Non-pigmented ciliary epithelial cell (primary cell): Measurements from ENCODE around the gene EIF4B.
A peak's percentile ranks its signal among the peaks of the same experiment; 100 is the strongest.
"Not testable (repeated sequence)": the region's sequence is repeated elsewhere in the genome, so short reads cannot be mapped to it uniquely, and the experiment has no call there.

Experiments
- DNase-seq: peaks from one replicate; pipeline ENCODE4 v3.0.0-alpha.2; 2010; ENCODE audit warnings: low read depth

Gene EIF4B, protein sequence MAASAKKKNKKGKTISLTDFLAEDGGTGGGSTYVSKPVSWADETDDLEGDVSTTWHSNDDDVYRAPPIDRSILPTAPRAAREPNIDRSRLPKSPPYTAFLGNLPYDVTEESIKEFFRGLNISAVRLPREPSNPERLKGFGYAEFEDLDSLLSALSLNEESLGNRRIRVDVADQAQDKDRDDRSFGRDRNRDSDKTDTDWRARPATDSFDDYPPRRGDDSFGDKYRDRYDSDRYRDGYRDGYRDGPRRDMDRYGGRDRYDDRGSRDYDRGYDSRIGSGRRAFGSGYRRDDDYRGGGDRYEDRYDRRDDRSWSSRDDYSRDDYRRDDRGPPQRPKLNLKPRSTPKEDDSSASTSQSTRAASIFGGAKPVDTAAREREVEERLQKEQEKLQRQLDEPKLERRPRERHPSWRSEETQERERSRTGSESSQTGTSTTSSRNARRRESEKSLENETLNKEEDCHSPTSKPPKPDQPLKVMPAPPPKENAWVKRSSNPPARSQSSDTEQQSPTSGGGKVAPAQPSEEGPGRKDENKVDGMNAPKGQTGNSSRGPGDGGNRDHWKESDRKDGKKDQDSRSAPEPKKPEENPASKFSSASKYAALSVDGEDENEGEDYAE

DNA sequence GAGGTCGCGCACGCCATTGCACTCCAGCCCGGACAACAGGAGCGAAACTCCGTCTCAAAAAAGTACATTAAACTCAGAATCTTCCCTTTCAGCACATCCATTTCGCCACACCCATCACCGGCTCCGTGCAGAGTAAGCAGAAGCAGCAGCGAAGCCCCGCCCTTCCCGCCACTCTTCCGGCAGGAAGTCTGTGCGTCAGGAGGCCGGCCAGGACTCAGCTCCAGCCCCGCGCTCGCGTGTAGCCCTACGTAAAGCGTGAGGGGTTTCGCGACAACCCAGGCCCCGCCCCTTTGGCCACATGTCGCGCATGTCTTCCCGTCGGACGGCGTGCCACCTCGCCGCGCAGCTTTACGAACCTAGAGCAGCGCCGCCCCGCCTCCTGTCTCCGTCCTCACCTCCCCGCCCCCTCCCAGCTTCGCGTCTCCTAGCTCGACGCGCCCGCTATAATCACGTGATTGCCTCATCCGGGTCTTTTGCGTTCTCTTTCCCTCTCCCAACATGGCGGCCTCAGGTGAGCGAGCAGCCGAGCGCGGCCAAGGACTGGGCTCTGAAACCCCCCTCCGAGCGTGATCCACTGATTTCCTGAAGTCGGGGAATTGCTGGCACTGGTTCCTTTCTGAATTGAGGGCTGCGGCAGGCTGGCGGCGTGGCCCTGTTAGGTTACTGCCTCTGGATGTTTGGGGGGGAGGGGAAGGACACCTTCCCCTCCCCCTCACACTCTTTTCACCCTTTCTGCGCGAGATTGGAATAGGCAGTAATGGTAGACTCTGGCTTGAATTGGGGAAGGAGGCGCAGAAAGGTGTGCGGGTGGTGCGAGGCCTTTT is at the start of gene EIF4B:
Gene EIF4B (plus strand): TSS at position 471 of the 824 bp plus-strand sequence. CDS start 28 bp downstream, at position 499.
- DNase-seq = peak; percentile 98

DNA sequence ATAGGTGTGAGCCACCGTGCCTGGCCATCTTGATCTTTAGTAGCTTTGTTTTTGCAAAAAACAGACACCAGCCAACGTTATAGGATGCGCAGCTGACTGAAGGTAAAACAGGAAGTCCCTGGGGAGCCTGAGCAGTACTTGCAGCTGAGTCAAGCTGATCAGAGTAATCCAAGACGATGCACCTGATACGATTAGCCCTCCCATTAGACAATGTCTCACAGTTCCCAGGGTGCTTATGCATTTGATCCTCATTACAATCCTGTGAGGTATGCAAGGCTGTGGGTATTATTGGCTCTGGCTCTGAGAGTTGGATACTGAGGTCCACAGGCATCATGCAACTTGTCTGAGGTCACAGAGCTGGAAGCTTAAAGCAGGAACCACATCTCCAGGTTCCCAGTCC is 49.3 kb upstream of the EIF4B start:
- no peak for DNase-seq

DNA sequence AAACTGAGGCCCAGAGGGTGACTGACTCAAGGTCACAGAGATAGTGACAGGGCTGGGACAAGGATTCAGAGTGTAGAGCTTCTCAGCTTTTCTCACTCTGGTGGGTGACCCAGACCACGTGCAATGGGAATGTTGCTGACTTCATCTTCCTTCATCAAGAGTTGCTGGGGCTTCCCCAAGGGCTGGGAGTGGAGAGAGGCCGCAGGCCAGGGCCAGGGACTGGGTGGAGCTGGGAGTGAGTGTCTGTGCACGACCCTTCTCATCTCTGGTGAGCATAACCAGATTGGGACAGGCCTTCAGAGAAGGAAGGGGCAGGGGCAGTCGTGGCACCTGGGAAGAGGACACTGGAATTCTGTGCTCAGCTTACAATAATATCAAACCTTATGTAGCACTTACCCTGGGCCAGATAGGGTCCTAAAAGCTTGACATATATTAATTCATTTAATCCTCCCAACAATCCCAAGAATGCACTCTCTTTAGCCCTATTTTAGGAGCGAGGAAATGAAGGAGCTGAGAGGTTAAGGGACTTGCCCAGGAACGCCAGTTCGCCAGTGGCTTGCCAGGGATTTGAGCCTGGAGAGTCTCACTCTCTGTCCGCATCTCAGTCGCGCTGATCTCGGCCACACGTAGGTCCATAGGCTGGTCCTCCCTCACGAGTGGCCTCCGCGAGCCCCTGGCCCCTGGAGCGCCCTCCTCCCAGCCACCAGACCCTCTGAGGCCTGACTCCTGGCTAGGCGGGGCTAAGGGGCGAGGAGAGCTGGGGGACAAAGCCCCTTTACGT is 41.5 kb upstream of the EIF4B start:
- DNase-seq = no peak

DNA sequence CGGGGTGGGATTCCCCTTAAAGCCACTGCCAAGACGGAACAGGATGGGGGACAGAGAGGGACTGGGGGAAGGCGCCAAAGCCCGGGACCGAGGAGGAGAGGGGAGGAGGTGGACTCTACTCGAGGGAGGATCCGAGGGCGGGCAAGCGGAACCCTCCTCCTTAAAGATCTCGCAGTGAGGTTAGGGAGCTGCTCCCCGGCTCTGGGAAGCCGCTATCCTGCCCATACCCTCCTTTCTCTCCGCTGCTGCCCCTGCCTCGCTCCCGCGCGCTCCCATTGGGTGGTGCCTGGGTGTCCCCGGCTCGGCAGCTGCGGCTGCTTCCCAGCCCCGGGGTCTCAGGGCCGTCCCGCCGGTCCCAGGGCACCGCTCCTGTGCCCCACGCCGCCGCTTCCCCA is 40.9 kb upstream of the EIF4B start:
- DNase-seq = no peak

DNA sequence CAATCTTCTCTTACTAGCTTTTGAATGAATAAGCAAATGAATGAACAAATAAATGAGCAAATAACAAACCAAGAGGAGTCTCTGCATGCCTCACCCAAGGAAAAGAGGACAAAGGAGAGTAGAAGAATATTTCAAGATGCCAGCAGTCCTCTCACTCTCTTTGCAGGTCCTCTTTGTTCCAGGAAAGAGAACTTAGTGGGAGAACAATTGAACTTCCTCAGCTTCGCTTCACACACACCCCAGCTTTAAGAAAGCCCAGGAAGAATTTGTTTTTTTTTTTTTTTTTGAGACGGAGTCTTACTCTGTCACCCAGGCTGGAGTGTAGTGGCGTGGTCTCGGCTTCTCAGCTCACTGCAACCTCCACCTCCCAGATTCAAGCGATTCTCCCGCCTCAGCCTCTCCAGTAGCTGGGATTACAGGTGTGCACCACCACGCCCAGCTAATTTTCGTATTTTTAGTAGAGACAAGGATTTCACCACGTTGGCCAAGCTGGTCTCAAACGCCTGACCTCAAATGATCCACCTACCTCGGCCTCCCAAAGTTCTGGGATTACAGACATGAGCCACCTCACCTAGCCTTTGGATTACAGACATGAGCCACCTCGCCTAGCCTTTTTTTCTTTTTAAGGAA is 37.0 kb upstream of the EIF4B start:
- no peak for DNase-seq

DNA sequence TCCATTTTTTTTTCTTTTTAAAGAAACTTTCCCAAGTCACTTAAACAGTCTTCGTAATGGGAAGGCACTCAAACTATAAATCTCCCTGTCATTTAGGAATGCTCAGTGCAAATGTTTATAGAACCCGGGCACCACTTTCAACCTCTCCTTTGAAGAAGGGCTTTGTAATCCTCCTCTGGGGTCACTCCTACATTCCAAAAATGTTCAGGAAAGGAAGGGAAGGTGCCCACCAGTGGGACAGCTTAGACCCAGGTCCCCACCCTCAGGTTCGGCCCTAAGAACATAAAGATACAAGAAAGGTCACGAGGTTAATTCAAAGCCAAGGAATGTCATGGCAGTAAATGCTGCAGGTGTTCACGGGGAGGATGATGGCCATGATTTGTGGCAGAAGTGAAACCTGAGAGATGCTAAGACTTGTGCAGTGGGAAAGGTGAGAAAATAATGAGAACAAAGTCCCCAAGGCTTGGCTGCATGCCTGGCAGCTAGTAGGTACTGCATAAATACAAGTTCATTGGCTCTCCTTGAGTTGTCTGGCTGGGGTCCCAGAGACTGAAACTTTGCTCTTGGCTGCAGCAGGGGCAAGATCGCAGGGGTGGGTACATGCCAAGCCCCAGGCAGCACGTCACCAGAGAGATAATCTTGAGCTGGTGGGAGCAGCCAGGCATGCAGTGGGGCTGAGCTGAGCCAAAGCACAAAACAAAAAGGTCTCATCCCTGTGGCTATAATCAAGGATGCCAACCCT is 36.3 kb upstream of the EIF4B start:
- DNase-seq = no peak

DNA sequence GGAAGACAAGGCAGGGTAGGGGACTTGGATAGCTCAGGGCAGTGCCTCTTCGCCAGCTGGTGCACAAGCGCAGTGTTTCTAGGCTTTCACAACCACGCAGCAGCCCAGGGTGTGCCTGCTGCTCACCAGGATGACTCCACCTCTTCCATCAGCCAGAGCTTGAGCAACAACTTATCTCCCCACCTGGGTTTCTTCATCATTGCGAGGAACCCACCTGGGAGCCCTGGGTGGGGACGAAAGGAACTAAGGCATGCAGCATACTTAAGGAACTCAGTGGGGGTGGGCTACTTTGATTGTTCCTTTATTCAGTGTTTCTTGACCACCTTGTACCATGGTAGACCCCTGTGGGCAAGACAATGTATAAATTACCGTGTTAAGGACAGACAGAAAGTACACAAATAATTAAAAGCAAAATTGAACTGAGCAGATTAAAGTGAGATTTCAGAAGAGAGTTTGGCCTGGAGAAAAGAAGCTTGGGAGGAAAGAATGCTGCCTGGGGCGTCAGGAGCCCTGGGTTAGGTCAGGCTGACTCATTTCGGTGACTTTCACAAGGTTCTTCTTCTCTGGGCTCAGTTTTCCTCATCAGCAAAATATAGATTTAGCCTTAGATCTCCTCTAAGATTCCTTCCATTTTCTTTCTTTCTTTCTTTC is 34.5 kb upstream of the EIF4B start:
- no peak for DNase-seq

DNA sequence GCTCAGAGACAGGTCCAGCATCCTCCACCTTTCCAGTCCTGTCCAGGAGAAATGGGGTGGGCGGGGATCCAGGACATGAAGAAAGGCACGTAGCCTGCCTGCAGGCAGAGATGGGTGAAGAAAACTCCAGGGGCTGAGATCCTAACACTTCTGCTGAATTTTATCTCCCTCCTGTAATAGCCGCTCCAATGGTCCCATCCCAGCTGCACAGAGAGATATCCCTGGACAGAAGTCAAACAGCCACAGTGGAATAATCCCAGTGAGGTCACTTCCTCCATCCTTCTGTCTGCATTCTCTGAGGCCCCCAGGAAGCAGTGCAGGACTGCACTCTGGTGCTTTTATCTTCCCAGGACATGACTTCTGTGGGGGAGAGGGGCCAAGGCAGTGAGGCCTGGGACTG is 31.1 kb upstream of the EIF4B start:
- DNase-seq = no peak

DNA sequence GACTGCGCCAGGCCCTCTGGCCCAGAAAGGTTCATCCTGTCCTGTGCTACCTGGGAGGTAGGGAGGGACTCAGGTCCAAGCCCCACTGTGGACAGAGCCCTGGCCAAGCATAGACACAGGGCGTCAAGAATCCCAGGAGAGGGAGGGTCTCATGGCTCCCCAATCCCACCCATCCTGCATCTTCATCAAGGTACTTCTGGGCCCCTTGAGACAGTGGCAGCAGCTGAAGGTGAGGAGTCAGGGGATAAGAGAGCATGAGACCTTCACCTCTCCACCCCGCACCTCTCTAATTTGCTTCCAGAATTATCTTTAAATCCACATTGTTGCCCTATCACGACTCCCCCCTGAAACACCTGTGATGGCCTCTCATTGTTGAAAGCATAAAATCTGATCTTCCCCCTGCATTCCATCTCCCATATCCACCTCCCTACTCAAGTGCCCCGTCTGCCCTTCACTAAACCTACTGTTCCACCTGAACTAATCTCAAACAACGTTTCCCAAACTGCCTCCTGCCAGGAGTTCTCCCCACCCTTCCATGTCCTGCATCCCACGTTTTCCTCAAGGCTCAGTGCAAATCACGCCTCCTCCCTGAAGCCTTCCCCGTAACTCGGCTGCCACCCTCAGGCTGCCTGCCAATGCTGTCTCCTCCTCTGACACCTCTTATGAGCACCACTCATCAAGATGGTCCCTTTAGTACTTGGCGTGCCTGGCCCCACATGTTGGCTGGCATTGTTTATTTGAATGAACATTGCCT is 30.3 kb upstream of the EIF4B start:
- no peak for DNase-seq

DNA sequence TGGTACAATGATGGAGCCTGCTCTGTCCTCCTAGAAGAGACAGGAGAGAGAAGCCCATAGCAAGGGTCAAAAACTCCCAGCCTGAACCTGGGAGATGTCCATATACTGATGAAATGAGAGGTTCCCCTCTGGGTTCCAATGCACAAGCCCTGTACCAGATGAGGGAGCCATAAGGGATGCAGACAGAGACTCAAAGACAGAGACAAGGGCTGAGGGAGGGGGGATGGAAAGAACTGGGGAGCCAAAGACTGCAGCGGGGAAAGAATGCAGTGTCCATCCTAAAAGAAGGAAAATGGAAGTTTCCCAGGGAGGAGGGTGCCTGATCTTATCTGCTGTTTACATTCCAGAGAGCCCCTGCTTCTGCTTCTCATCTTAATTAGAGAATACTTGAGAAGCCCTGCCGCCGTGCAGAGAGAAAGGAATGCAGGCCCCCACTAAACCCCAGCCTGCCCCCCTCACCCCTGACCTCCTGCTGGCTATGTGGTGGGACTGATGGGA is 29.6 kb upstream of the EIF4B start:
- DNase-seq = no peak

DNA sequence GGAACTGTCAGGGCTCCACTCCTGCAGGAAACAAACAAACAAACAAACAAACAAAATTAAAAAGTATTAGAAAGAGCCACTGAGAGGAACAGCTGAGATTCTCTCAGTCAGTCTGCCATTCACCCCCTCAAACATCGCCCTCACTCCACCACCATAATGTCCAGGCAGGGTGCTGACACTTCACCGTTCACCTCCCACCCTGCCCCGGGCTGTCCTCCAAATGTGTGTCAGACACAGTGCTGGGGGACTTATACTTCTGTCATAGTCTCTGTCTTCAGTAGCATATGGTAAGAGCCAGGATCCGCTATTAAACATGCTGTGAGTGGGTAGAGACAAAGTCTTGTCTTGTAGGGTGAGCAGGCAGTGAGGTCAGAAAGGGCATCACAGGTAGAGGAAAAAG is 29.1 kb upstream of the EIF4B start:
- no peak for DNase-seq

DNA sequence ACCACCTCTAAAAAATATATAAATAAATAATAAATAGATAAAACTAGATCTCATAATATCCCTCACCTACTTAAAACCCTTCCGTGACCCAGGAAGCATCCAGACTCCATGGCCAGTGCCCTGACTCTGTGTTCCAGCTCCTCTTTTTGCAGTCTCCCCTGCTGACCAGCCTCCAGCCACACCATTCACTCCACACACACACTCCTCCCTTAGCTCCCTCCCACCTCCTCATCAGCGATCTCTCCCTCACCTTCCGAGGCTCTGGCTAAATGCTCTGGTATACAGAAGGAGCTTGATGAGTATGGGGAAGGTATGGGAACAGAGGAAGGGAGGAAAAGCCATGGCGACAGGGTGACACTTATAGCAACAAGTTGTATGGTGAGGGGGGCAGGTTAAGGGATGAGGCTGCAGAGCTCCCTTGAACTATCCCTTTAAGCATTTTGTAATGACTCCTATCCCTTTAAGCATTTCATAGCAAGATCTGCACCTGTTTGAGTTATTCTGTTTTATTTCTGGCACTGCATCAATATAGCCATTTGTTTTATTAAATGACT is 26.1 kb upstream of the EIF4B start:
- DNase-seq = no peak

DNA sequence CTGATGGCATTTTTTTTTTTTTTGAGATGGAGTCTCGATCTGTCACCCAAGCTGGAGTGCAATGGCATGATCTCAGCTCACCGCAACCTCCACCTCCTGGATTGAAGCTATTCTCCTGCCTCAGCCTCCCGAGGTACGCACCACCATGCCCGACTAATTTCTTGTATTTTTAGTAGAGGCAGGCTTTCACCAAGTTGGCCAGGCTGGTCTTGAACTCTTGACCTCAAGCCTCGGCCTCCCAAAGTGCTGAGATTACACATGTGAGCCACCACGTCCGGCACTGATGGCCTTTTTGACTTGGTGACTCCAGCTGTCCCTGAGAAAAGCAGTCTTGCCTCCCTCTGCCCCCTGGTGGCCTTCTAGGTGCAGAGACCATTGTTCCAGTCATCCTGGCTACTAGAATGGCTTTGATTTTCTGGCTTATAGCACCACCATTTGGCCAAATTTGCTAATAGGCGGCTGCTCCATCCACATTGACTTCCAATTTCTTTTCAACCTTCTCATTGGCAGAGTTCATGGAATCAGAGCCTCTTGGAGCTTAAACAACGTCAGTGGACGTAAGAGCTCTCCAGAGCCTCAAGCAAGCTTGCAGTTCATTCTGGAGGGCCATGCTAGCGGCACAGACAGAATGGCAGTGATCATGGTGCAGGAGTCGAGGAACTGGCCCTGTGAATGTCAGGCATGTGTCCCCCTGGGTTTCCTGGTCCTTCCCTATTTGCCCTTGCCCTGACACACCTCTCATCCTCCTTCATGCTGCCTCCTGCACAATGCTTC is 25.4 kb upstream of the EIF4B start:
- peak; percentile 74 for DNase-seq

DNA sequence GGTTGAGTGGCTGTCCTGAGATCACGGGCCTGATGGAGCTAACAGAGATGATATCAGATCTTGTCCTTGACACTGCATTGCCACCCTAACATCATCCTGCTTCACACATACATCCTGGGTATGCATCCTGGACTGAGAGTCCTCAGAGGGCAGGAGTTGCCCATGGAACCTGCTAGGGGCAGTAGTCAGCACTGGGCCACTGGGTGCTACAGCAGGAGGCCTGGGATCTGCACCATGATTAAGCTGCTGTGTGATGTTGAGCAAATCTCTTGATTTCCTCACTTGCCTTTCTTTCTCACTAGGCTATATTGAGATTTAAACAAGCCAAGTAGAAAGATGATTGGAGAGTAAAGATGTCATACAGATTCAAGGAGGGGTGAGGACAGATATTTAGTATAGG is 22.1 kb upstream of the EIF4B start:
- DNase-seq = no peak

DNA sequence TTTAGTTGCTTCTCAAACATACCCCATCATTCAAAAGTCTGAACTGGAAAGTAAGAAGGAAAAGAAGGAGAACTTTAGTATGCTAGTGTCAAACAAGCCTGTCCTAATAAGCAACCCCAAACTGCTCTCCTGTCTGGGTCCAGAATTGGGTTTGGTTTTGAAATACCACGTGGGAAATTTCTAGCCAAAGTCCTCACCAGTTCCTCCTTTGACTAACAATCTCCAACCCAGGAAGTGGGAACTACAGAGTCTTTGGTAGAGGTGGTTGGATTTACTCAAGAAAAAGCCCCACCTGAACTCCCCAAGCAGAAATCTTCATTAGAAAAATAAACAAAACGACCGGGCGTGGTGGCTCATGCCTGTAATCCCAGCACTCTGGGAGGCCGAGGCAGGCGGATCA is 17.4 kb upstream of the EIF4B start:
- no peak for DNase-seq

DNA sequence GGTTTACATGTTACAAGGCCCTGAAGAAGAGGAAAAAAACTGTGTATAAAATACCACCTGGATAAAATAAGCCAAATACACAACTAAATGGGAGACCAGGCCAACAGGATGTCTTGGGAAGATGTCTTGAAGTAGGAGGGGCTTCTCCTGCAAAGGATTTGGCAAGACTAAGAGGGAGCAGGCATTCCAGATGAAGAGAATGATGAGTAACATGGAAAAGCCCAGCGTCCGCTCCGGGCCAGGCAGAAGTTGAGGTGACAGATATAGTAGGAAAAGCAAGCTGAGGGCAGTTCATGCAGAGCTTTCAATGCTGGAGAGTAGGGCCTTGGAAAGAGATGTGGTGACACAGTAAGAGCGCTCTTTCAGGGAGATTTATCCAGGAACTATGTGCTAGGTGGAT is 16.1 kb upstream of the EIF4B start:
- DNase-seq = no peak

DNA sequence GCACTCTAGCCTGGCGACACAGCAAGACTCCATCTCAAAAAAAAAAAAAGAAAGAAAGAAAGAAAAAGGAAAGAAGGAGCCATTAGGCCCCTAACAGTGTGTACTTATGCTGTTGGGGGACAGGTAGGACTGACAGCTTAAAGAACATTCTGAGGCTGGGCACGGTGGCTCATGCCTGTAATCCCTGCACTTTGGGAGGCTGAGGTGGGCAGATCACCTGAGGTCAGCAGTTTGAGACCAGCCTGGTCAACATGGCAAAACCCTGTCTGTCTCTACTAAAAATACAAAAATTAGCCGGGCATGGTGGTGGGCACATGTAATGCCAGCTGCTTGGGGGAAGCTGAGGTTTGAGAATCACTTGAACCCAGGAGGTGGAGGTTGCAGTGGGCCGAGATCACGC is 14.0 kb upstream of the EIF4B start:
- not testable (repeated sequence) for DNase-seq
